Sigmoid colon (tissue), 7 donors: ENCODE data around the gene STAT1. TPM values are rescaled to one million over a fixed set of nuclear protein-coding genes. Genes with fewer than 3 reads are reported as not detected.

Experiments
- DNase-seq: peaks from one replicate; pipeline ENCODE4 v3.0.0-alpha.2; 2019
- H3K27ac ChIP-seq, 4 donors: fragments of 200-600 bp; sonication (generic); one replicate each; pipeline ENCODE4 v1.5.1; 2016 to 2019; ENCODE audit warnings: mild to moderate bottlenecking in 1 of 4
- H3K27me3 ChIP-seq, 3 donors: fragments of 200-600 bp; sonication (generic); one replicate each; pipeline ENCODE4 v1.5.1; 2019; ENCODE audit warnings: mild to moderate bottlenecking in 1 of 3
- H3K36me3 ChIP-seq, 4 donors: fragments of 200-600 bp; sonication (generic); one replicate each; pipeline ENCODE4 v1.5.1; 2016 to 2019
- H3K4me1 ChIP-seq, 4 donors: fragments of 200-600 bp; sonication (generic); one replicate each; pipeline ENCODE4 v1.5.1; 2017 to 2019
- H3K4me3 ChIP-seq, 4 donors: fragments of 200-600 bp; sonication (generic); one replicate each; pipeline ENCODE4 v1.5.1; 2017 to 2019; ENCODE audit warnings: mild to moderate bottlenecking in 2 of 4, moderate library complexity in 1 of 4
- H3K9me3 ChIP-seq, 4 donors: fragments of 200-600 bp in 3 of 4; sonication (generic) in 3 of 4; one replicate each; pipeline versions ENCODE4 v1.5.1 to v1.6.1; 2013 to 2019
- EP300 ChIP-seq, 4 donors: sonication (generic); formaldehyde crosslinking; IDR thresholded peaks; one replicate each; pipeline ENCODE4 v1.6.1; 2017; ENCODE audit warnings: antibody characterized with exemption in 4 of 4
- POLR2A ChIP-seq, 2 donors: fragments of 450-650 bp; IDR thresholded peaks; one replicate each; pipeline ENCODE4 v1.6.1; 2016; ENCODE audit warnings: antibody characterized with exemption in 2 of 2, mild to moderate bottlenecking in 2 of 2, moderate library complexity in 2 of 2
- POLR2AphosphoS5 ChIP-seq, 4 donors: sonication (generic); formaldehyde crosslinking; IDR thresholded peaks; one replicate each; pipeline ENCODE4 v1.6.1; 2017; ENCODE audit warnings: antibody characterized with exemption in 4 of 4
- WGBS, 2 donors: extraction: QIAGEN DNeasy Blood & Tissue Kit; methylation state at CpG; one replicate each; pipeline ENCODE4 v1.1.7; 2013; 5-methylcytosine and 5-hydroxymethylcytosine counted together
- intact Hi-C: fragments of 100-400 bp; cut with DNase I; formaldehyde crosslinking; loops from one replicate; pipeline ENCODE4 v1.15.1; 2023
- polyA plus RNA-seq, 3 donors: library from polyadenylated mRNA; stranded (reverse); fragments of 200-250 nt; gene quantifications; one replicate each; pipeline ENCODE4 v1.2.3, GENCODE V29; 2013
- total RNA-seq, 4 donors: library from RNA; depleted of rRNA; stranded (reverse); fragments of >200 nt; gene quantifications; one replicate each; pipeline ENCODE4 v1.1.0, GENCODE V29; 2016
- TF ChIP-seq, protein P1 (sequence below), 4 experiments: fragments of 450-650 bp in 3 of 4; fragments of 200-600 bp in 1 of 4; IDR thresholded peaks; one replicate each; pipeline ENCODE4 v1.5.1; 2016 to 2019; ENCODE audit warnings: antibody characterized with exemption in 4 of 4, mild to moderate bottlenecking in 3 of 4, moderate library complexity in 2 of 4
- donor health status: healthy with polysubstance abuse.
- donor health status: Bipolar disorder and iron deficiency.
- donor health status: healthy.

The STAT1 gene
- total and polyA plus RNA-seq, 7 donors = 32.8 to 93.8 (median 51.8) TPM

DNA sequence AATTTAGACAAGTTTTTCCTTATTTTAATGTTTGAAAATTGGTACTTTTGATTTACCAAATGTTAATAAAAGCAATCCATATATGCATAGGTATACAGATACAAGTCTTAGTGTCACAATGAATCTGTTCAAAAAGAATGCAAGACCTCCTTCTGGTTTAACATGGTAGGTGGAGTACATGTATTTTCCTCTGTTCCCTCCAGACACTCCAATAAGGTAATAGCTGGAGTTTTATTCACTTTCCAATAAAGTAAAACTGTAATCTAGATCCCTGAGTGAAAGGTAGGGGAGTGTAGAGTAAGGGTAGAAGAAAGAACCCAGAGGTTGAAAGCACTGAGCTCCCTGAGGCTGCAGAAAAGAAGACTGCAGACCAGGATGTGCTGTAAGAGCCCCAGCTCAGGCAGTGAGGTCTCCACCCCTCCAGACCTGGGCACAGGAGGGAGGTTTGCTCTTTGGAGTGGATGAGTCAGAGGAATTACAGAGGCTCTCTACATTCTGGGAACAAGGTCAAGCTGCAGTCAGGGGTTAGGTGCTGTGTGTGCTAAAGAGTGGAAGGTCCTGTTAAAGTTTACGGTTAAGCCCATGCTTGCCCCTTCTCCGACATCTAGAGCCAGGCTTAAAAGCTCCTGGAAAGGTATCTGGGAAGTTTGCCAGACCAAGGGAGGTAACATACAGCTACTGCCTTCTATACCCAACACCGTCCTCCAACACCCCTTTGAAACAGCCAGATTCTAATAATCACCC, 27.6 kb upstream of the STAT1 start:
- Histone ChIP-seq H3K9me3 (no peaks in the 10 kb centered on the region), H3K27ac (no peak overlapping the region), H3K27me3 (no peaks in the 10 kb centered on the region), H3K36me3 (no peaks in the 10 kb centered on the region), H3K4me1 (no peaks in the 10 kb centered on the region), H3K4me3 (no peak overlapping the region)
- intact Hi-C loops = no loop called here
- DNase-seq = no peak
- WGBS, 2 donors = 46 to 77% methylated on average over 3 of the region's 3 CpGs
- TF ChIP-seq, protein P1, sequence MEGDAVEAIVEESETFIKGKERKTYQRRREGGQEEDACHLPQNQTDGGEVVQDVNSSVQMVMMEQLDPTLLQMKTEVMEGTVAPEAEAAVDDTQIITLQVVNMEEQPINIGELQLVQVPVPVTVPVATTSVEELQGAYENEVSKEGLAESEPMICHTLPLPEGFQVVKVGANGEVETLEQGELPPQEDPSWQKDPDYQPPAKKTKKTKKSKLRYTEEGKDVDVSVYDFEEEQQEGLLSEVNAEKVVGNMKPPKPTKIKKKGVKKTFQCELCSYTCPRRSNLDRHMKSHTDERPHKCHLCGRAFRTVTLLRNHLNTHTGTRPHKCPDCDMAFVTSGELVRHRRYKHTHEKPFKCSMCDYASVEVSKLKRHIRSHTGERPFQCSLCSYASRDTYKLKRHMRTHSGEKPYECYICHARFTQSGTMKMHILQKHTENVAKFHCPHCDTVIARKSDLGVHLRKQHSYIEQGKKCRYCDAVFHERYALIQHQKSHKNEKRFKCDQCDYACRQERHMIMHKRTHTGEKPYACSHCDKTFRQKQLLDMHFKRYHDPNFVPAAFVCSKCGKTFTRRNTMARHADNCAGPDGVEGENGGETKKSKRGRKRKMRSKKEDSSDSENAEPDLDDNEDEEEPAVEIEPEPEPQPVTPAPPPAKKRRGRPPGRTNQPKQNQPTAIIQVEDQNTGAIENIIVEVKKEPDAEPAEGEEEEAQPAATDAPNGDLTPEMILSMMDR (IDR thresholded peaks at IDR 0.05) = no peak
- no peak for TF ChIP-seq EP300 (IDR thresholded peaks at IDR 0.05)
- no peak for TF ChIP-seq POLR2AphosphoS5 (IDR thresholded peaks at IDR 0.05)
- no peak for TF ChIP-seq POLR2A (IDR thresholded peaks at IDR 0.05)

DNA sequence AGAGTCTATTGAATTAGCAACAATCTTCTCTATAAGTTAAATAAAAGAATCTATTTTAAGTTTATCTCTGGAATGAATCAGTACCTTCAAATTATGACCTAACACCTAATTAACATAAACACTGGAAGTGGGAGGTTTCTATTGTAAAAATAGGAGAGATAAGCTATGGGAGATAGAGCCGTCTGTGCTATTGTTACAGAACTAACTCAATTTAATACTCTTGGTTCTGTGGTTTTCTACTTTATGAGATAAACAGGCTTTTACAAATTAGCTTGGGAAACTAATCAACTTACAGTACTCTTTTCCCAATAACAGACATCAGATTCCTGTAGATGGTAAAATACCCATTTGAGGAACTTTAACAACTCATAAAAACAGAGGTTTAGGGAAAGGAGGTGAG, 25.6 kb upstream of the STAT1 start:
- no peaks in the 10 kb centered on the region for H3K36me3 ChIP-seq
- no peak overlapping the region for H3K4me3 ChIP-seq
- TF ChIP-seq EP300 (IDR thresholded peaks at IDR 0.05) (no peak), POLR2A (IDR thresholded peaks at IDR 0.05) (no peak)
- no peaks in the 10 kb centered on the region for H3K9me3 ChIP-seq
- intact Hi-C loops = no loop called here
- DNase-seq = no peak
- 61 to 81% methylated on average over 1 of the region's 1 CpG for WGBS, 2 donors
- no peak overlapping the region for H3K27ac ChIP-seq
- H3K4me1 ChIP-seq = no peaks in the 10 kb centered on the region
- H3K27me3 ChIP-seq = no peaks in the 10 kb centered on the region

DNA sequence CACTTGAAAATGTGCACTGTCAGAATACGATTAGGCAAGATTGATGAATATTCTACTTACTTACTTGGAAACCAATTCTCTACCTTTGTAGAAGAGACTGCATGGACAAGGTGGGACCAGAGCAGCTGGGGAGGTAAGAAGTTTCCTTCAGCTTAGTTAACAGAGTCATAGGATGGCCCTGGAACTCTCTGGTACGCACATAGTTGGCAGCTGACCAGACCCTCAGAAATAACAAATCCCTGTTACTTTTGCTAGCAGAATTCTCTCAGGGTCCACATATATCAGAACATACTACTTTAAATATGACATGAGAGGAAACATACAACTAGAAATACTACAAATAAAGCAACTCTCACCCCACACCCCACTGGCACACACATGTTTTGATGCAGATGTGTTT, 24.8 kb upstream of the STAT1 start:
- no peak for DNase-seq
- no peak for TF ChIP-seq POLR2A (IDR thresholded peaks at IDR 0.05)
- no peak for TF ChIP-seq POLR2AphosphoS5 (IDR thresholded peaks at IDR 0.05)
- TF ChIP-seq, protein P1 (IDR thresholded peaks at IDR 0.05) = no peak
- TF ChIP-seq EP300 (IDR thresholded peaks at IDR 0.05) = no peak
- 90 to 96% methylated on average over 2 of the region's 2 CpGs for WGBS, 2 donors
- Histone ChIP-seq H3K27me3 (no peaks in the 10 kb centered on the region), H3K4me1 (no peaks in the 10 kb centered on the region), H3K9me3 (no peaks in the 10 kb centered on the region), H3K27ac (no peak overlapping the region), H3K36me3 (no peaks in the 10 kb centered on the region), H3K4me3 (no peak overlapping the region)
- intact Hi-C loops = no loop called here

DNA sequence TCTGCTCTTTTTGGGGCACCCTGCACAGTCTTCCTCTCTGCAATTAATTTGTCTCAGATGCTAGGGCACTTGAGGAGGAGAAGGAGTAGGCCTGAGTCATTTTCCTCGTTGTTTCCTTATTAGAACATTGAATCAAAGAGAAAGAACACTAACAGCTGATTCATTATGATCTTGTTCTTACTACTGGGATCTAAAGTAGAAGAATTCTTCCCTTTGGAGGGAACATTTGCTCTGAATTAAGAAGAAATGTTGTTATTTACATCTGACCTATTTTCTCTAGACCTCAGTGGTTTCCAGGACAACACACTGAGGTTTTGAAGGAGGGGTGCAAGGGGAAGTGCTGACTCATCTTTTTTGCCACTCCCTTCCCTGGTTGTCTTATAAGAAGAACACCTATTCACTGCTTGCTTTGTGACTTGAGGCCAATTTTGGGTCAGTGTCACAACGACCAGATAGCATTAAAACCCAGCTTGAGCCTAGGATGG, 24.3 kb upstream of the STAT1 start:
- Histone ChIP-seq H3K4me1 (no peaks in the 10 kb centered on the region), H3K4me3 (no peak overlapping the region), H3K27me3 (no peaks in the 10 kb centered on the region), H3K27ac (no peak overlapping the region), H3K36me3 (no peaks in the 10 kb centered on the region), H3K9me3 (no peaks in the 10 kb centered on the region)
- no peak for DNase-seq
- intact Hi-C loops = no loop called here
- TF ChIP-seq, protein P1 (IDR thresholded peaks at IDR 0.05) = no peak
- TF ChIP-seq POLR2A (IDR thresholded peaks at IDR 0.05) (no peak), POLR2AphosphoS5 (IDR thresholded peaks at IDR 0.05) (no peak), EP300 (IDR thresholded peaks at IDR 0.05) (no peak)
- WGBS, 2 donors = 45 to 55% methylated on average over 2 of the region's 2 CpGs

DNA sequence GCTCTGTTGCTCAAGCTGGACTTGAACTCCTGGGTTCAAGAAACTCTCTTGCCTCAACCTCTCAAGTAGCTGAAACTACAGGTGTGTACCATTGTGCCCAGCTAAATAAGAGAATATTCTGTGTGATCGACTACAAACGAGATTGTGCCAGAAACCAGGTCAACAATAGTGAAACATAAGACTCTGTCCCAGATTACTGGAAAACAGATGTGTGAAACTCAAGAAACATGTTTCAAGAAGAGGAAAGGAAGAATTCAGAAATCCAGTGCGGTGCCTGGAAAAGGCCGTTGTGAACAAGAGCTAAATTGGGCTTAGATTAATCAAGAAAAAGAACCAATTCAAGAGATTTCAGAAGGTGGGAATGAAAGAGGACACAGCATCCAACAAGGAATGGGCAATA, 23.4 kb upstream of the STAT1 start:
- Histone ChIP-seq H3K4me3 (no peak overlapping the region), H3K27me3 (no peaks in the 10 kb centered on the region), H3K4me1 (no peaks in the 10 kb centered on the region), H3K27ac (no peak overlapping the region), H3K9me3 (no peaks in the 10 kb centered on the region), H3K36me3 (no peaks in the 10 kb centered on the region)
- intact Hi-C loops = no loop called here
- DNase-seq = no peak
- TF ChIP-seq EP300 (IDR thresholded peaks at IDR 0.05) = no peak
- TF ChIP-seq POLR2A (IDR thresholded peaks at IDR 0.05) = no peak
- TF ChIP-seq, protein P1 (IDR thresholded peaks at IDR 0.05) = no peak
- no peak for TF ChIP-seq POLR2AphosphoS5 (IDR thresholded peaks at IDR 0.05)
- 93 to 94% methylated on average over 4 of the region's 4 CpGs for WGBS, 2 donors
